Measurements from ENCODE around the gene MACO1.

- TF ChIP-seq POLR2A (IDR thresholded peaks at IDR 0.05; ENCODE audit: low read depth, low read length) (no peak), TAF1 (IDR thresholded peaks at IDR 0.05; ENCODE audit: borderline replicate concordance, low read depth, low read length) (no peak), POLR2AphosphoS5 (IDR thresholded peaks at IDR 0.05; ENCODE audit: low read depth, low read length) (no peak)
These were observed 21.2 kb downstream of the MACO1 start for GRCh38 chr1:25451908-25452307.

Measured in GM12892 (cell line).